ENCODE data around the gene RAB5IF.

DNA sequence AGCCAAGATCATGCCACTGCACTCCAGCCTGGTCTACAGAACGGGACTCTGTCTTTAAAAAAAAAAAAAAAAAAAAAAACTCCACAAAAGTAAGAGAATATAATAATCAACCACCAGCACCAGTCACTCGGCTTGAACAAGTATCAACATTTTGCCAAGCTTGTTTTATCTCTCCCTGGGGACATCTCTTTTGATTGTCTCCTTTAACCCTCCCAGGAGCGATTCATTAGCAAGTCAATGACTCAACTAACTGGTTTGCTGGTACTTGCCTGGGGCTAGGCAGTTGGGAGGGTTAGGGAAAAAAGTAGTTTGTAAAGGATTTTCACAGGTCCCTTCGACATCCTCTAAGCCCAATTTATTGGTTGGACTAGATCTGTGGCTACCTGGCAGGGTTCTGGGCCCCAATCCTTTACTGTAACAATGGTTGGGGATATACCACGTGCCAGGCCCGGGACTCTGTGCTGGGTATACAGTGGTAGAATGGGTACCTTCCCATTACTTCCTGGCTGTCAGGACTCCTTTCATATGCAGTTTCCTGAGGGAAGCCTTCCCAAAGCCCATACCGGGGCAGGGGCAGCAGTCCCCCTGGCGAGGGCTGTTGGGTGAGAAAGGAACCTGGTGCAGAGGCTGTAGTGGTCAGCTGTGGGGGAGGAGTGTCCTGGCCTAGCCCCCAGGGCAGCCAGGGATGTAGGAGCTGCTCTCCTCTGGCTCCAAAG lies 20.0 kb upstream of the RAB5IF start:
- peak; percentile 45; the same call in 1 of the 2 replicates for TF ChIP-seq POLR2AphosphoS5 (IDR thresholded peaks at IDR 0.05; ENCODE audit: borderline replicate concordance, low read depth, low read length)
- no peak for TF ChIP-seq EZH2 (IDR thresholded peaks at IDR 0.05)
